Psoas muscle (tissue), 8 donors: ENCODE results near the gene AFF3. TPM values are rescaled to one million over a fixed set of nuclear protein-coding genes. Genes with fewer than 3 reads are reported as not detected.

Experiments used
- ATAC-seq, 4 donors: fragments of 200-7000 bp; cut with Tn5 transposase; one replicate each; pipeline ENCODE4 v1.9.1; 2020; ENCODE audit warnings: moderate library complexity in 3 of 4, mild to moderate bottlenecking in 2 of 4
- DNase-seq, 2 donors: peaks; one replicate each; pipeline ENCODE4 v3.0.0-alpha.2; 2020
- H3K27ac ChIP-seq: fragments of 200-600 bp; one replicate; pipeline ENCODE4 v1.8.0; 2022
- H3K27me3 ChIP-seq, 3 donors: fragments of 200-600 bp in 1 of 3; one replicate each; pipeline versions ENCODE4 v1.6.1 to v1.8.0; 2013 to 2022; ENCODE audit warnings: low read length in 2 of 3, mild to moderate bottlenecking in 2 of 3, moderate library complexity in 1 of 3; ENCODE audit not compliant: insufficient read depth in 3 of 3
- H3K36me3 ChIP-seq, 2 donors: fragments of 200-600 bp in 1 of 2; one replicate each; pipeline versions ENCODE4 v1.6.1 to v1.8.0; 2013 to 2022; ENCODE audit warnings: low read depth in 1 of 2, mild to moderate bottlenecking in 1 of 2, moderate library complexity in 1 of 2; ENCODE audit not compliant: insufficient read depth in 1 of 2
- H3K4me1 ChIP-seq: fragments of 200-600 bp; one replicate; pipeline ENCODE4 v1.8.0; 2022
- H3K4me3 ChIP-seq: fragments of 200-600 bp; one replicate; pipeline ENCODE4 v1.8.0; 2022; ENCODE audit warnings: mild to moderate bottlenecking
- H3K9me3 ChIP-seq: fragments of 200-600 bp; one replicate; pipeline ENCODE4 v1.8.0; 2022
- WGBS, 3 donors: extraction: QIAGEN DNeasy Blood & Tissue Kit; methylation state at CpG; one replicate each; pipeline versions ENCODE4 v1.1.6 to v1.1.7; 2013; 5-methylcytosine and 5-hydroxymethylcytosine counted together
- intact Hi-C, 2 donors: fragments of 100-400 bp; cut with DNase I; formaldehyde crosslinking; loops; one replicate each; pipeline versions ENCODE4 v1.11.0 to v1.14.2; 2022
- polyA plus RNA-seq, 3 donors: library from polyadenylated mRNA; stranded (reverse); fragments of 200-250 nt; gene quantifications; one replicate each; pipeline ENCODE4 v1.2.3, GENCODE V29; 2013
- total RNA-seq, 4 donors: library from RNA; stranded (reverse); fragmentation: NEBNext Ultra II Directional in 2 of 4; extraction: Animal tissue kit (Norgen Biotek cat#: 25700) in 2 of 4; gene quantifications; one replicate each; pipeline versions ENCODE4 v1.2.1 to v1.2.4, GENCODE V29; 2021 to 2023
- TF ChIP-seq, protein P1 (sequence below): fragments of 200-600 bp; IDR thresholded peaks from one replicate; pipeline ENCODE4 v1.8.0; 2022; ENCODE audit warnings: antibody characterized with exemption
- donor health status: healthy with polysubstance abuse.
- donor health status: DM: no; HTN: no; CAD: no; lungs with moderate emphysema.
- donor health status: Bipolar disorder and iron deficiency.
- donor health status: healthy.
- donor health status: DM: yes; HTN: yes; CAD: no.
- donor health status: DM: no; HTN: no; CAD: no.
- donor health status: DM: no; HTN: no; CAD: no.
- donor health status: DM: yes; HTN: yes; CAD: no.

The AFF3 gene
- total and polyA plus RNA-seq, 7 donors = 0.08 to 2.9 (median 0.44) TPM

DNA sequence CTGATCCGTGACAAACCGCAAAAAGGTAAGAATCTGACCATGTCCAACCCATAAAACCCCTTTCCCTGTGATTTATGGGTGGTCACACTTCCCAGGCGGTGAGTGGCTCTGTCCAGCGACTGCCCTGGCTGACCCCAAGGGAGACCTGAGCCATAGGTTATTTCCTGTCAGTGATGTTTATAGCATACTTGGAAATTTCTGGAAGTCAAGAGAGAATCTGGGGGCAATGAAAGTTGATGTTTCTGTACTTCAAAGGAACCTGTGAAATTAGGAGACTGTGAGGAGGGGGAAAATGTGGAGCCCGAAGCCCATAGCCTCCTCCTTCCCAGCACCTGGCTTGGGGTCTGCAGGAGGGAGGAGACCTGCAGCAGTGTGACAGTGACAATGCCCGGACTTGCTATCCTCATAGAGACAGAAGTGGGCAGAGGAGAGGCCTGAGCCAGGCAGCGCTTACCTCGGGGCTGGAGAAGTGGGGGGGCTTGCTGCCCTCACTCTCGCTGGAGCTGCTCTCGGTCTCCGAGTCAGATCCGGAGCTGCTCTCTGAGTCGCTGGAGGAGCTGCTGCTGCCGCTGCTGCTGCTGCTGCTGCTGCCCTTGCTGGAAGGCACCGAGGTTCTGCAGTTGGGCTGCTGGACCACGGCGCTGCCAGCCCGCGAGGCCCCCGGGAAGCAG lies 541.3 kb downstream of the AFF3 start:
- no peaks in the 10 kb centered on the region for H3K9me3 ChIP-seq
- intact Hi-C loops = no loop called here
- H3K4me3 ChIP-seq = no peak overlapping the region
- ATAC-seq = no peak
- no peaks in the 10 kb centered on the region for H3K36me3 ChIP-seq
- TF ChIP-seq, protein P1, sequence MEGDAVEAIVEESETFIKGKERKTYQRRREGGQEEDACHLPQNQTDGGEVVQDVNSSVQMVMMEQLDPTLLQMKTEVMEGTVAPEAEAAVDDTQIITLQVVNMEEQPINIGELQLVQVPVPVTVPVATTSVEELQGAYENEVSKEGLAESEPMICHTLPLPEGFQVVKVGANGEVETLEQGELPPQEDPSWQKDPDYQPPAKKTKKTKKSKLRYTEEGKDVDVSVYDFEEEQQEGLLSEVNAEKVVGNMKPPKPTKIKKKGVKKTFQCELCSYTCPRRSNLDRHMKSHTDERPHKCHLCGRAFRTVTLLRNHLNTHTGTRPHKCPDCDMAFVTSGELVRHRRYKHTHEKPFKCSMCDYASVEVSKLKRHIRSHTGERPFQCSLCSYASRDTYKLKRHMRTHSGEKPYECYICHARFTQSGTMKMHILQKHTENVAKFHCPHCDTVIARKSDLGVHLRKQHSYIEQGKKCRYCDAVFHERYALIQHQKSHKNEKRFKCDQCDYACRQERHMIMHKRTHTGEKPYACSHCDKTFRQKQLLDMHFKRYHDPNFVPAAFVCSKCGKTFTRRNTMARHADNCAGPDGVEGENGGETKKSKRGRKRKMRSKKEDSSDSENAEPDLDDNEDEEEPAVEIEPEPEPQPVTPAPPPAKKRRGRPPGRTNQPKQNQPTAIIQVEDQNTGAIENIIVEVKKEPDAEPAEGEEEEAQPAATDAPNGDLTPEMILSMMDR = no peak
- 29 to 37% (median 29%) methylated on average over 20 of the region's 20 CpGs for WGBS, 3 donors
- H3K27me3 ChIP-seq = peaks cover 0 to 16% (median 3%) of the 10 kb centered on the region in 3 donors
- no peak overlapping the region for H3K27ac ChIP-seq
- no peak for DNase-seq
- no peaks in the 10 kb centered on the region for H3K4me1 ChIP-seq

DNA sequence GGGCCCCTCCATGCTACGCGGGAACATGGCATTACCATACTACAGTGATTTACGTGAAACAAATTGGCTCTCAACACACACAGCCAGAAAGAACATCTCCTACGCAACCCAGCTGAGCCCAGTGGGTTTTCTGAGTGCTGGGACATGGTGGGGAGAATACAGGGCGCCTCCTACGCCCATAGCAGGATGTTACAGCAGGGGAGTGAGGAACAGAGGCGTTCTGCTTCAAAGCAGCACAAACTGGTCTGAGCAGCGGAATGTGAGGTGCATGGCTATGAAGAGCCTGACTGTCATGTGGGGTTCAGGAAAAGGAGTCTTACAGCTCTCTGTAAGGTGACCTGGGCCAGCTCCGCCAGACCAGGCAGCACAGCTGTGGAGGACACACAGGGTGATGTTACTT lies 543.9 kb downstream of the AFF3 start:
- Histone ChIP-seq H3K36me3 (no peaks in the 10 kb centered on the region), H3K4me3 (no peak overlapping the region), H3K4me1 (no peaks in the 10 kb centered on the region), H3K27me3 (peaks cover 0 to 16% (median 3%) of the 10 kb centered on the region in 3 donors), H3K27ac (no peak overlapping the region), H3K9me3 (no peaks in the 10 kb centered on the region)
- DNase-seq (no peak), ATAC-seq (no peak)
- intact Hi-C loops = no loop called here
- TF ChIP-seq, protein P1 = no peak
- 94 to 95% (median 94%) methylated on average over 9 of the region's 9 CpGs for WGBS, 3 donors

DNA sequence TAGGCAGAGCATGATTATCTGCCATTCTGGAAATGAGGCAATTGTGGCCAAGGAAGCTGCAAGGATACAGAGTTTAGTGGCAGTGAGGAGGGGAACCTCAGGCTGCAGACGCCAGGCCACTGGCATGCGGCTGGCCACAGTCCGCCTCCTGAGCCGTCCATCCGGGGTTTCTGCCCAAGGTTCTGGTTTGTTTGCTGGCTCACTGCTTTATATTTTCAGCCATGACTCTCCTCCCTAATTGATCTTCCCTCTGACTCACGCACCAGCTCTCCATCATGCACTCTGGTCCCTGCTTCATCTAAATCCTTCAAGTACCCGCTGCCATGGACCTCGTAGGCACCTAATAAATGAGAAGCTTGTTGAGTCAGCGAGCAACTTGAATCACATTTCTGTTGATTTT lies 544.8 kb downstream of the AFF3 start:
- intact Hi-C loops = no loop called here
- Histone ChIP-seq H3K27me3 (peaks cover 0 to 16% (median 3%) of the 10 kb centered on the region in 3 donors), H3K36me3 (no peaks in the 10 kb centered on the region), H3K27ac (no peak overlapping the region), H3K4me3 (no peak overlapping the region), H3K4me1 (no peaks in the 10 kb centered on the region), H3K9me3 (no peaks in the 10 kb centered on the region)
- DNase-seq (no peak), ATAC-seq (no peak)
- TF ChIP-seq, protein P1 = no peak
- WGBS, 3 donors = 75 to 83% (median 83%) methylated on average over 9 of the region's 9 CpGs

- Histone ChIP-seq H3K36me3 (no peaks in the 10 kb centered on the region), H3K27ac (no peak overlapping the region), H3K9me3 (no peaks in the 10 kb centered on the region), H3K4me3 (no peak overlapping the region), H3K27me3 (peaks cover 0 to 2% (median 0%) of the 10 kb centered on the region in 3 donors), H3K4me1 (no peaks in the 10 kb centered on the region)
- intact Hi-C loops = no loop called here
- 95 to 97% (median 96%) methylated on average over 3 of the region's 3 CpGs for WGBS, 3 donors
- DNase-seq (no peak), ATAC-seq (no peak)
- TF ChIP-seq, protein P1 = no peak
These were observed 547.0 kb downstream of the AFF3 start for GRCh38 chr2:99595373-99595772.
